HG02938 (cell line): ENCODE measurements around the gene NPDC1.
A peak's percentile ranks its signal among the peaks of the same experiment; 100 is the strongest.
"Not testable (repeated sequence)": the region's sequence is repeated elsewhere in the genome, so short reads cannot be mapped to it uniquely, and the experiment has no call there.

ENCODE experiments used
- ATAC-seq: cut with Tn5 transposase; IDR thresholded peaks from one replicate; pipeline ENCODE4 v1.9.1; 2021; ENCODE audit warnings: mild to moderate bottlenecking, moderate library complexity; ENCODE audit not compliant: unreplicated experiment

Gene NPDC1

DNA sequence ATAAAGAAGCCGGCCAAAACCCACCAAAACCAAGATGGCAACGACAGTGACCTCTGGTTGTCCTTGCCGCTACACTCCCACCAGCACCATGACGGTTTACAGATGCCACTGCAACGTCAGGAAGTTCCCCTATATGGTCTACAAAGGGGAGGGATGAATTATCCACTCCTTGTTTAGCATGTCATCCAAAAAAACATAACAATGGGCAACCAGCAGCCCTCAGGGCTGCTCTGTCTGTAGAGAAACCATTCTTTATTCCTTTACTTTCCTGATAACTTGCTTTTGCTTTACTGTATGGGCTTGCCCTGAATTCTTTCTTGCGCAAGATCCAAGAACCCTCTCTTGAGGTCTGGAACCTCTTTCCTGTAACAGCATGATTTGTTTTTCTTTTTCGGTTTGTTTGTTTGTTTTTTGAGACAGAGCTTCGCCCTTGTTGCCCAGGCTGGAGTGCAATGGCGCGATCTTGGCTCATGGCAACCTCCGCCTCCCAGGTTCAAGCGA, 29.3 kb upstream of the NPDC1 start:
- ATAC-seq = no peak

DNA sequence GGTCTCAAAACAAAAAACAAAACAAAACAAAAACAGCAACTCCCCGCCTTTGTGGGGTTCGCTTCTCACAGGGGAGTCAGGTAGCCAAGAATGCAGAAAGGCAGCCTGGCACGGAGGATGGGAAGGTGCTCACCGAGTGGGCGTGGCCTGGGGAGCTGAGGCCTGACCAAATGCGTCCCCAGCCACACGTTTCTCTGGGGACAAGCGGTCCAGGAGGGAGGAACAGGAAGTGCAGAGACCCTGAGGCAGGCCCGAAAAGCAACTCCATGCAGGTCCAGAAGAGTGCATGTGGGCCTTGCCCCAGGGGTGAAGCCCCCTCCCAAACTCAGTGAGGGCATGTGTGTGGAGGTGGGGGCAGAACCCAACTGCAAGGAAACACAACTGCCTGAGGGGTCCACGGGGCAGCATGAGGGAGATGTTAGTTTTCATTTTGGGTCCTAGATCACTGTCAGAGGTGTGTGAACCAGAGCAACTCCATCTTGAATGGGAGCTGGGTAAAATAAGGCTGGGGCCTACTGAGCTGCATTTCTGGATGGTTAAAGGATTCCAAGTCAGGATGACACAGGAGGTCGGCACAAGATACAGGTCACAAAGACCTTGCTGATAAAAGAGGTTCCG, 28.8 kb upstream of the NPDC1 start:
- no peak for ATAC-seq

GRCh38 chr9:137073992-137074399, 28.0 kb upstream of the NPDC1 start:
- ATAC-seq = no peak

GRCh38 chr9:137071282-137071681, 25.3 kb upstream of the NPDC1 start:
- ATAC-seq = no peak

- ATAC-seq = peak; percentile 16
Observed at GRCh38 chr9:137070906-137071275, 24.9 kb upstream of the NPDC1 start.

DNA sequence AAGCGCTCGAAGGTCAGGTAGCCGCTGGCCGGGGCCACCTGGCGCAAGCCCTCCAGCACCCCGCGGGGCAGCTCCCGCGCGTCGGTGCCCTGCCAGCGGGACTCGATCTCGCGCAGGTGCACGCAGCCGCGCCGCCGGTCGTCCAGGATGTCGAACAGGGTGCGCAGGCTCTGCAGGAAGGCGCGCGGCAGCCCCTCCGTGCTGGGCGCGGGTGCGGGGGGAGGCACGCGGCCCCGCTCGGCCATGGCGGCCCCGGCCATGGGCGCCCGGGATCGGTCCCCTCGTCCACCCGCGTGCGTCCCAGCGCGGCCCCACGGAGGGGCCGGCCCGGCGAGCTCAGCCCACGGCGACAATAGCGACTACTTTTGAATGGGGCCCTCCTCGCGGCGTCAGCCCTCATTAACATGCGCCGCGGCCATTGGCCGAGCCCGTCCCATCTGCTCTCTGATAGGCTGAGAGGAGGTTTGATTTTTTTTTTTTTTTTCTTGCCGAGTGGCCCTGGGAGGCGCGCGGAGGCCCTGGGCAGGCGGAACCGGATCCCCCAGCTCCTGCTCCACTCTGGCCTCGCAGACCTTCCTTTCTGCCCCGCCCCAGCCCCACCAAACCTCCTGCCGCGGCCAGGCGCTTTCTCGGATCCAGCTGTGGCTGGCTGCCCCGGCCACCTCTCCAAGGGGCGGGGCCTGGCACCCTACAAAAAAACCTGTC, 24.4 kb upstream of the NPDC1 start, which contains the start of gene SAPCD2:
Gene SAPCD2, minus strand, starts transcription at position 357 of the 705 bp plus-strand sequence. Its CDS starts 97 bp downstream, at position 260.
- ATAC-seq = peak; percentile 78

DNA sequence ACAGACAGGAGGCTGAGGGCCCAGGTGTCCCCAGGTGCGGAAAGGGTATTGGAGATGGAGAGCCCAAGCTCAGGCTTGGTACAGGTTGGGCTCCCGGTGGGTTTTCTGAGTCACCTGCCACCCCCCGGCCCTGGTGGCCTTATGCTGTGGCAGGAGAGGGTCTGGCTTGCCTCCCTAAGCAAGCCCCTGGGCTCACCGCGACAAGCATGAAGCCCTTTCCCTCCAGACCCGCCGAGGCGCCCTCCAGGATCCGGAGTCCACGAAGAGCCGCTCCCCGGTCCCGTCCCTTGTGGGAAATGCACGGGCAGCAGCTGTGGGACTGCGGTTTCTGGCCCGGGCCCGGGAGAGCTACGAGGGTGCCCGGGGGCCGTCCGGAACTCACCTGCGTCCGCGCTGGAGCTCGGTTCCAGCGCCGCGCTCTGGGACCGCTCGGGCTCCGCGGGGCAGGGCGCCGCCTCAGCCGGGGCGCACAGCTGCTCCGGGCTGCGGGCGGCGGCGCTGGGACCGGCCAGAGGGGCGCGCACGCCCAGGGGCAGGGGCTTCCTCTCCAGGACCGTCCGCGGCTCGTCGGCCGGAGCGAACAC, 23.6 kb upstream of the NPDC1 start:
- no peak for ATAC-seq

DNA sequence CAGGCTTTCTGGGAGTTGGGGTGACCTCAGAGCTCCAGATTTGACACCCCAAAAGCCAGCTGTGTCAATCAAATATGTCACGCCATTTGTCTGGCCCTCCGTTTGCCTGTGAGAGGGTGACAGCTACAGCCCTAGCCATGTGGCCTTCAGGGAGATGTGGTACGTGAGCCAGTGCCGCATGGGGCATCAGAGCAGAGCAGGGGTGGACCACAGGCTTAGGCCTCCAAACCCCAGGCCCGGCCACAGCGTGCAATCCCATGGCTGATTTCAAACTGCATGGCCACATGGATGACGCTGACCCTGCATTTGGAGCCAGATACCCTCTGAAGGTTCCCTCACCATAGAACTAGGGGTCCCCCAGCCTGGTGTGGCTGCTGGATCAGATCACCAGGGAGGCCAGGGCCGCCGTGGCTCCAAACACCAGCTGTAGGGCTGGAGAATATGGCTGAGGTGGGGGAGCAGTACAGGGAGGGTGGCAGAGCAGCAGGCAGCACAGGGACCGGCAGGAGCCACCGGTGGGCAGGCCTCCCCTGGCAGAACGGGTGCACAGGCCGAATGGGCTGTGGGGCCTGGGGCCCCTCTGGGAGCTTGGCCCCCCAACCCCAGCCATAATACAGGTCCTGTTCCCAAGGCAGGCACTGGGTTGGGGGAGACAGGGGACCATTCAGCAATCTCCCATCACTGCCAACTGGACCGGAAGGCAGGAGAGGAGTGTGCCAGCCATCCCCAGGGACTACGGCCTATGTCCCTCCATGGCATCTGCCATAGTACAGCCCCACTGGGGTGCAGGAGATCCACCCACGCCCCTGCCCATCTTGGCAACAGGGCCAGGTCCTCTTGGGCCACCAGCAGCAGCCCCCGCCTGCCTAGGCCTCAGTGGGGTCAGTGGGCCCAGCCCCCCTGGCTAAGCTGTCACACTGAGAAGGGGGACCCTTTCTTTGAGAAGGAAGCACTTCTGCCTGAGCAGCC, 22.8 kb upstream of the NPDC1 start:
- no peak for ATAC-seq

DNA sequence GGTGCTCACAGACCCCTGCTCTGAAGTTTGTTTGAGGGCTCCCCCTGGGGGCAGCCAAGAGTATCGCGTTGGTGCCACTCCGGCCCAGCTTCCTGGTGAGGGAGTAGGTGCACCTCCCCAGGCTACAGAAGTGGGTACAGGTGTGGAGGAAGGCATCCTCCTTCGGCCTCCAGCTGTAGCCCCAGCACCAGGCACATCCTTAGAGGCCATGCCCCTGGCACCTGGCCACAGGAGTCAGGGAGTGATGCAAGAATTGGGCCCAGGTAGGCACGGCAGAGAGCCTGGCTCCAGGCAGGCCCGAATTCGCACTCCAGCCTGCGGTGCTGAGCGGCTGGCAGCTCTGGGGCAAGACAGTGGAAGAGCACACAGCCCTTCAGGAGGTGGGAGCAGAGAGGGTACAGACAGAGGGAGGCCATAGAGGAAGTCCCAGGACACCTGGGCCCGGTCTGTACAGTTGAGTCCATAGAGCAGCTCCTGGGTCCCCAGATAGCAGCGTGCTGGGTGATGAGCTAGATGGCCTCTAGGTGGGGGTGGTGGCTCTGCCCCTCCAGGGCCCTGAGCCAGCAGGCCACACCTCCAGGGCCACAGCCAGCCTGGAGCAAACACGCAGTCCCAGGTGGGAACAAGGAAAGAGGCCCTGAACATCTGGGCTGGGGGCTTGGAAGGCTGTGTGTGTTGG, 22.0 kb upstream of the NPDC1 start:
- no peak for ATAC-seq

GRCh38 chr9:137066096-137066861, 20.3 kb upstream of the NPDC1 start:
- ATAC-seq = no peak

- no peak for ATAC-seq
Observed at GRCh38 chr9:137065336-137065967, 19.5 kb upstream of the NPDC1 start.

GRCh38 chr9:137064880-137065164, 18.8 kb upstream of the NPDC1 start:
- no peak for ATAC-seq

DNA sequence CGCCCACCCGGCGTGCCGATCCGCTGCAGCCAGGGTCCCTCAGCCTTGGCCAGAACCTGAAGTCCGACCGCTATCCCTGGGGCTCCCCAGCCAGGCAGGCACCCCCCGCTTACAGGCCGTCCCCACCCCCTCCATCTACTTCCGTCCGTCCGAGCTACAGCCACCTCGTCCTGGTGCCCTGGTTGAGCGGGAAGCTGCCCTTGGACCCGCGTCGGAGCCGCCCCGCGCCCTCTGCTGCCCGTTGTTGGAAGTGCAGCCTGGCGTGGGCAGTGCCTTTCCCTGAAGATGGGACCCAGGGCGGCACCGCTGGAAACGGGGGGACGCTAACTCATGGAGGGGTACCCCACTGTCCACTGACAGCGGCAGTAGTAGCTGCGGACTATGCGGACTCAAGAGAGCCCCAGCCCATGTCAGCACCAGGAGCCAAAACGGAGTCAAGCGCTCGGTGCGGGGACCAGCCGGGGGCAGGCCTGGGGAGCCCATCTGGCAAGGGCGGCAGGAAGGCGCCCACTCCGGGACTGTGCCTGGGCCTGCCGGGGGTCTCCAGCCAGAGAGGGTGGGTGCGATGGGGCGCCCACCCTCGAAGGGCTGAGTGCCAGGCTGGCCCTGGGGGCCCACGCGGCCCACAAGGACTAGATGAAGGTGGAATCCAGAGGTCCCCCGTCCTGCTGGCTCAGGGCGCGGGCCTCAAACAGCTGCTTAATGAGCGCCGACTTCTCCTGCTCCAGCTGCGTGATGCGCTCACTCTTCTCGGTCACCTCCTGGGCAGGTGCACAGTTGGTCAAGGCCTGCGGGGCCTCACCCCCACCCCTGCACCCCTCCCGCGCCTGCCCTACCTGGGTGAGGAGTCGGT, 18.3 kb upstream of the NPDC1 start:
- no peak for ATAC-seq

GRCh38 chr9:137063311-137064026, 17.5 kb upstream of the NPDC1 start:
- ATAC-seq = no peak

DNA sequence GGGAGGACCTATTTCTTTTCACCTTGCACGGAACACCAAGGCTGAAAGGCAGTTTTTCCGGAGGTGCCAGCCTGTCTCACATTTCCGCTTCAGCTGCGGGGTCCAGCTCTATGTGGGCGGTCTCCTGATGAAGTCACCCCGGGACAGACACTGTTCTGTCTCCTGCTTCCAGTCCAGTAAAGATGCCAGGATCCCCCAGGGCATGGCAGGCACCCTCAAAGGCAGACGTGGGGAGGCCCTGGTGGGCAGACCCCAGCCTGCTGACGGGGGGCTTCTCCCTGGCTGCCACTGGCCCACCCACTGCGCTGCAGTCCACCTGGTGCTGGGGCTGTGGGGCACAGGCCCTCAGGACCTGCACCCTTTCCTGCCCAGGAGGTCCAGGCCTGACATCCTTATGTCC, 16.8 kb upstream of the NPDC1 start:
- not testable (repeated sequence) for ATAC-seq

DNA sequence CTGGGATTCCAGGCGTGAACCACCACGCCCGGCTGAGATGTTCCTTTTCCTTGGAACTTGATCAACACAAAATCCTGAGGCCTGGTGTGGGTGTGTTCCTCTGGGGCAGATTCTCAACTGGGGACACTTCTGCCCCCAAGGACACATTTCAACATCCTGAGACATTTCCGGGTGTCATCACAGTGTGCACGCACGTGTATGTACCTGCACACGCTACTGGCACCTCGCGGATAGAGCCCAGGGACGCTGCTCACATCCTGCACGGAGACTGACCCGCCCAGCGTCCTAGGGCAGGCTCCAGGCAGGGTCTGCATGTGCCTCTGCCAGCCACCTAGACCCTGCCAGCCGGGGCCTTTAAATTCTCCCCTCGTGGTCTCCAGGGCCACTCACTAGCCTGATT, 16.4 kb upstream of the NPDC1 start:
- no peak for ATAC-seq

DNA sequence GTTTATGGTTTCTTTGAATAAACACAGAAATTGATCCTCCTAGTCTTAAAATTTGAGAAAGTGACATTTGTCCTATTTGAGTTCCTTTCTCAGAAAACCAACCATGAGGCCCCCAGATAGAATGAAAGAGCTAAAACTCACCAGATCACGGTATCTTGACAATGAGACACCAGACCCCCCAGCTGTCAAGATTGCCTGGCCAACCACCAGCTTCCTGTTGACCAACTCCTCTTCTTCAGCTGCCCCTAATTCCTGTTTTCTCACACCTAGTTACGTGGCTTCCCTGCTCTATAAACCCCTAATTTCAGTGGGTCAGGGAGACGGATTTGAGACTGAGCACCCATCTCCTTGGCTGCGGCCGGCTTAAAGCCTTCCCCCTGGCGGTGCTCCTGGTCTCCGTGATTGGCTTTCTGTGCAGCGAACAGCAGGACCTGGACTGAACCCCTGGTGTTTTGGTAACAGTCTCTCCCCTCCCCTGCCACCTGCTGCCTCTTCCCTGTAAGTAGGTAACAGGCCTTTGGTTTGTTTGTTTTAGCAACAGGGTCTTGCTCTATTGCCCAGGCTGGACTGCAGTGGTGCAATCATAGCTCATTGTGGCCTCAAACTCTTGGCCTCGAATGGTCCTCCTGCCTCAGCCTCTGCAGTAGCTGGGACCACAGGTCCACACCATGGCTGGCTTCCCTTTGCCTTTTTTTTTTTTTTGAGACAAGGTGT, 12.7 kb upstream of the NPDC1 start:
- no peak for ATAC-seq
